ENCODE data around the gene EXOSC7. TPM values are rescaled to one million over a fixed set of nuclear protein-coding genes. Genes with fewer than 3 reads are reported as not detected.

EXOSC7 gene
- total and polyA plus RNA-seq, 10 of the 15 experiments (the other 5 are each of a cell fraction or from before 2014, with no cell fraction given): 58.0 to 193 (median 82.9) TPM

GRCh38 chr3:45021524-45022297, 45.7 kb downstream of the EXOSC7 start:
- FAIRE-seq: no peak
- Histone ChIP-seq H3K9ac (ENCODE audit: control insufficient read depth, insufficient read depth, low read length) (no peak overlapping the region), H3K9me3 (replicated peaks; ENCODE audit: control insufficient read depth, insufficient read depth, low read length) (no peaks in the 10 kb centered on the region), H3K36me3 (ENCODE audit: control insufficient read depth in 2 of 2, insufficient read depth in 2 of 2, low read length in 1 of 2) (no peaks in the 10 kb centered on the region), H3K27ac (ENCODE audit: control insufficient read depth, insufficient read depth) (no peak overlapping the region), H3K4me3 (no peak overlapping the region), H2AFZ (ENCODE audit: control insufficient read depth, low read depth, low read length) (no peak overlapping the region), H3K4me1 (ENCODE audit: control insufficient read depth, insufficient read depth, low read length) (no peaks in the 10 kb centered on the region), H3K27me3 (replicated peaks in 1 of 2; ENCODE audit: control insufficient read depth in 2 of 2, insufficient read depth in 2 of 2, low read length in 1 of 2) (no peaks in the 10 kb centered on the region), H4K20me1 (ENCODE audit: control insufficient read depth, insufficient read depth) (no peaks in the 10 kb centered on the region), H3K4me2 (ENCODE audit: control insufficient read depth, insufficient read depth) (no peak overlapping the region), H3K79me2 (ENCODE audit: control insufficient read depth, insufficient read depth, low read length) (no peaks in the 10 kb centered on the region)
- no peak for ATAC-seq
- intact Hi-C loops (cut with micrococcal nuclease; ENCODE audit: unreplicated experiment) (no loop called here), in situ Hi-C loops (cut with MboI) (no loop called here)
- ChIA-PET RAD21 (ENCODE audit: unreplicated experiment) (no interaction called here), CTCF (interaction anchor here (1.1 kb wide), 1 partner anchor 20 kb away, joined by 3 read pairs; no protein-coding TSS in a partner anchor), SMC1A (ENCODE audit: uncharacterized antibody, unreplicated experiment) (interaction anchor here (1.2 kb wide), 1 partner anchor 19 kb away, joined by 5 read pairs; no protein-coding TSS in a partner anchor), POLR2A (no interaction called here)
- TF ChIP-seq SMARCA5 (IDR thresholded peaks at IDR 0.05) (no peak), RAD51 (IDR thresholded peaks at IDR 0.05) (no peak), YBX1 (IDR thresholded peaks at IDR 0.05) (no peak), TARDBP (IDR thresholded peaks at IDR 0.05; ENCODE audit: borderline replicate concordance) (no peak), TCF7 (IDR thresholded peaks at IDR 0.05; ENCODE audit: borderline replicate concordance) (no peak), ZNF217 (IDR thresholded peaks at IDR 0.05) (no peak), ZBTB11 (CRISPR knock-in tag; IDR thresholded peaks at IDR 0.05) (no peak), MEF2B (IDR thresholded peaks at IDR 0.05; ENCODE audit: partially characterized antibody, poor library complexity, severe bottlenecking) (no peak), NR2C2 (IDR thresholded peaks at IDR 0.05; ENCODE audit: borderline replicate concordance, control insufficient read depth, insufficient read length, low read depth) (no peak), BMI1 (IDR thresholded peaks at IDR 0.05; ENCODE audit: borderline replicate concordance) (no peak), NFXL1 (IDR thresholded peaks at IDR 0.05; ENCODE audit: borderline replicate concordance) (no peak), IKZF1 (conservative IDR thresholded peaks at IDR 0.05) (no peak), YY1 (IDR thresholded peaks at IDR 0.05; ENCODE audit: low read depth, low read length) (no peak), ZNF622 (IDR thresholded peaks at IDR 0.05) (no peak)
- WGBS (ENCODE audit: insufficient coverage, insufficient replicate concordance, low lambda C conversion rate, missing lambda C conversion rate): 93% methylated on average over 12 of the region's 12 CpGs
- no peak for DNase-seq (ENCODE audit: low read depth, low spot score)
- no TSS peak for BruUV-seq (replicated peaks)

All from GM12878 (cell line).